ENCODE measurements around the gene TPRN. TPM values are rescaled to one million over a fixed set of nuclear protein-coding genes. Genes with fewer than 3 reads are reported as not detected.

Gene TPRN
- total RNA-seq, 1 experiment from 2014 or later: 43.1 TPM

DNA sequence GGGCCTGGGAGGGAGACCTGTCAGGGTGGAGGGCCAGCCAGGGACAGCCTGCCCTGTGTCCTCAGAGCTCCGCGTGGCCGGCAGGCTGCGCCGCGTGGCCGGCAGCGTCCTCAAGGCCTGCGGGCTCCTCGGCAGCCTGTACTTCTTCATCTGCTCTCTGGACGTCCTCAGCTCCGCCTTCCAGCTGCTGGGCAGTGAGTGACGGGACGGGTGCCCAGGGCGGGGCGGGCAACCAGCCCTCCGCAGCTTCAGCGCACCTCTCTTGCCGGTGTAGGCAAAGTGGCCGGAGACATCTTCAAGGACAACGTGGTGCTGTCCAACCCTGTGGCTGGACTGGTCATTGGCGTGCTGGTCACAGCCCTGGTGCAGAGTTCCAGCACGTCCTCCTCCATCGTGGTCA is 32.0 kb upstream of the TPRN start:
- DNase-seq (ENCODE audit: low spot score): no peak
- Mint-ChIP-seq H3K4me1 (peaks cover 12% of the 10 kb centered on the region), H3K4me3 (no peak overlapping the region), H3K9me3 (no peaks in the 10 kb centered on the region), H3K27ac (no peak overlapping the region), H3K27me3 (ENCODE audit: low read depth) (no peaks in the 10 kb centered on the region), H3K36me3 (no peaks in the 10 kb centered on the region)
- TF ChIP-seq, protein P1, sequence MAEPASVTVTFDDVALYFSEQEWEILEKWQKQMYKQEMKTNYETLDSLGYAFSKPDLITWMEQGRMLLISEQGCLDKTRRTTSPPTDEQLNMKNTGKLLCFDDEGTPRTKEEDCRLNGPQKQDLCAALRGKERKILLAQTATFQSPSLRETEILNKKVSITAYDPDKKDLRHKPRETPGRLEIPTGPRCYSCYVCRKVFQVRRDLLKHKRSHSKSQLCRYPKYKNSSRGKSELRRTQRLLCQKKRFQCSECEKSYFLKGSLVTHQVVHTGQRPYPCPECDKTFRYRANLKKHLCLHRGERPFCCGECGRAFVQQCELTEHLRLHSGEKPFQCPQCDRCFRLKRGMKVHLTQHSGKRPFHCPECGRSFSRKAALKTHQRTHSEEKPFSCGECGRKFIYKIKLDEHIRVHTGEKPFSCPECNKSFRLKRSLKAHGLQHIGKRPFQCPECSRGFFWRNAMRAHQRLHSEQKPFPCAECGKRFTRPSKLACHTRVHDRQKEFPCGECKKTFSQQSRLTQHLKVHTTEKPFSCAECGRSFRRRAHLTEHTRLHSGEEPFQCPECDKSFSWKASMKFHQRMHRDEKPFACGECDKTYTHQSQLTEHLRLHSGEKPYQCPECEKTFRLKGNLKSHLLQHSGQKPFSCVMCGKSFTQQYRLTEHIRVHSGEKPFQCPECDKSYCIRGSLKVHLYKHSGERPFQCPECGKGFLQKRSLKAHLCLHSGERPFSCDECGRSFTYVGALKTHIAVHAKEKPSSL (CRISPR knock-in tag; conservative IDR thresholded peaks at IDR 0.05): no peak
- TF ChIP-seq, protein P2, sequence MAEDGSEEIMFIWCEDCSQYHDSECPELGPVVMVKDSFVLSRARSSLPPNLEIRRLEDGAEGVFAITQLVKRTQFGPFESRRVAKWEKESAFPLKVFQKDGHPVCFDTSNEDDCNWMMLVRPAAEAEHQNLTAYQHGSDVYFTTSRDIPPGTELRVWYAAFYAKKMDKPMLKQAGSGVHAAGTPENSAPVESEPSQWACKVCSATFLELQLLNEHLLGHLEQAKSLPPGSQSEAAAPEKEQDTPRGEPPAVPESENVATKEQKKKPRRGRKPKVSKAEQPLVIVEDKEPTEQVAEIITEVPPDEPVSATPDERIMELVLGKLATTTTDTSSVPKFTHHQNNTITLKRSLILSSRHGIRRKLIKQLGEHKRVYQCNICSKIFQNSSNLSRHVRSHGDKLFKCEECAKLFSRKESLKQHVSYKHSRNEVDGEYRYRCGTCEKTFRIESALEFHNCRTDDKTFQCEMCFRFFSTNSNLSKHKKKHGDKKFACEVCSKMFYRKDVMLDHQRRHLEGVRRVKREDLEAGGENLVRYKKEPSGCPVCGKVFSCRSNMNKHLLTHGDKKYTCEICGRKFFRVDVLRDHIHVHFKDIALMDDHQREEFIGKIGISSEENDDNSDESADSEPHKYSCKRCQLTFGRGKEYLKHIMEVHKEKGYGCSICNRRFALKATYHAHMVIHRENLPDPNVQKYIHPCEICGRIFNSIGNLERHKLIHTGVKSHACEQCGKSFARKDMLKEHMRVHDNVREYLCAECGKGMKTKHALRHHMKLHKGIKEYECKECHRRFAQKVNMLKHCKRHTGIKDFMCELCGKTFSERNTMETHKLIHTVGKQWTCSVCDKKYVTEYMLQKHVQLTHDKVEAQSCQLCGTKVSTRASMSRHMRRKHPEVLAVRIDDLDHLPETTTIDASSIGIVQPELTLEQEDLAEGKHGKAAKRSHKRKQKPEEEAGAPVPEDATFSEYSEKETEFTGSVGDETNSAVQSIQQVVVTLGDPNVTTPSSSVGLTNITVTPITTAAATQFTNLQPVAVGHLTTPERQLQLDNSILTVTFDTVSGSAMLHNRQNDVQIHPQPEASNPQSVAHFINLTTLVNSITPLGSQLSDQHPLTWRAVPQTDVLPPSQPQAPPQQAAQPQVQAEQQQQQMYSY (CRISPR knock-in tag; IDR thresholded peaks at IDR 0.05): no peak
- no peak for TF ChIP-seq NFE2L1 (CRISPR knock-in tag; IDR thresholded peaks at IDR 0.05)
- TF ChIP-seq, protein P3, sequence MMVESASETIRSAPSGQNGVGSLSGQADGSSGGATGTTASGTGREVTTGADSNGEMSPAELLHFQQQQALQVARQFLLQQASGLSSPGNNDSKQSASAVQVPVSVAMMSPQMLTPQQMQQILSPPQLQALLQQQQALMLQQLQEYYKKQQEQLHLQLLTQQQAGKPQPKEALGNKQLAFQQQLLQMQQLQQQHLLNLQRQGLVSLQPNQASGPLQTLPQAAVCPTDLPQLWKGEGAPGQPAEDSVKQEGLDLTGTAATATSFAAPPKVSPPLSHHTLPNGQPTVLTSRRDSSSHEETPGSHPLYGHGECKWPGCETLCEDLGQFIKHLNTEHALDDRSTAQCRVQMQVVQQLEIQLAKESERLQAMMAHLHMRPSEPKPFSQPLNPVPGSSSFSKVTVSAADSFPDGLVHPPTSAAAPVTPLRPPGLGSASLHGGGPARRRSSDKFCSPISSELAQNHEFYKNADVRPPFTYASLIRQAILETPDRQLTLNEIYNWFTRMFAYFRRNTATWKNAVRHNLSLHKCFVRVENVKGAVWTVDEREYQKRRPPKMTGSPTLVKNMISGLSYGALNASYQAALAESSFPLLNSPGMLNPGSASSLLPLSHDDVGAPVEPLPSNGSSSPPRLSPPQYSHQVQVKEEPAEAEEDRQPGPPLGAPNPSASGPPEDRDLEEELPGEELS (CRISPR knock-in tag; IDR thresholded peaks at IDR 0.05): no peak
- no peak for TF ChIP-seq NR3C1 (CRISPR knock-in tag; conservative IDR thresholded peaks at IDR 0.05; ENCODE audit: low read depth)
- TF ChIP-seq, protein P4, sequence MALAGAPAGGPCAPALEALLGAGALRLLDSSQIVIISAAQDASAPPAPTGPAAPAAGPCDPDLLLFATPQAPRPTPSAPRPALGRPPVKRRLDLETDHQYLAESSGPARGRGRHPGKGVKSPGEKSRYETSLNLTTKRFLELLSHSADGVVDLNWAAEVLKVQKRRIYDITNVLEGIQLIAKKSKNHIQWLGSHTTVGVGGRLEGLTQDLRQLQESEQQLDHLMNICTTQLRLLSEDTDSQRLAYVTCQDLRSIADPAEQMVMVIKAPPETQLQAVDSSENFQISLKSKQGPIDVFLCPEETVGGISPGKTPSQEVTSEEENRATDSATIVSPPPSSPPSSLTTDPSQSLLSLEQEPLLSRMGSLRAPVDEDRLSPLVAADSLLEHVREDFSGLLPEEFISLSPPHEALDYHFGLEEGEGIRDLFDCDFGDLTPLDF (CRISPR knock-in tag; IDR thresholded peaks at IDR 0.05): no peak
- TF ChIP-seq TP53 (CRISPR knock-in tag; IDR thresholded peaks at IDR 0.05): no peak
- no peak for TF ChIP-seq SP1 (CRISPR knock-in tag; conservative IDR thresholded peaks at IDR 0.05)
- no peak for TF ChIP-seq FOXJ3 (CRISPR knock-in tag; IDR thresholded peaks at IDR 0.05; ENCODE audit: borderline replicate concordance)
- no peak for TF ChIP-seq SMAD4 (CRISPR knock-in tag; IDR thresholded peaks at IDR 0.05)
- TF ChIP-seq KAT7 (CRISPR knock-in tag; IDR thresholded peaks at IDR 0.05; ENCODE audit: borderline replicate concordance): no peak
- TF ChIP-seq SOX15 (CRISPR knock-in tag; IDR thresholded peaks at IDR 0.05): no peak
- TF ChIP-seq ELF4 (CRISPR knock-in tag; IDR thresholded peaks at IDR 0.05; ENCODE audit: low read depth): no peak
- TF ChIP-seq, protein P5, sequence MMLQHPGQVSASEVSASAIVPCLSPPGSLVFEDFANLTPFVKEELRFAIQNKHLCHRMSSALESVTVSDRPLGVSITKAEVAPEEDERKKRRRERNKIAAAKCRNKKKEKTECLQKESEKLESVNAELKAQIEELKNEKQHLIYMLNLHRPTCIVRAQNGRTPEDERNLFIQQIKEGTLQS (CRISPR knock-in tag; conservative IDR thresholded peaks at IDR 0.05): no peak
- TF ChIP-seq, protein P6, sequence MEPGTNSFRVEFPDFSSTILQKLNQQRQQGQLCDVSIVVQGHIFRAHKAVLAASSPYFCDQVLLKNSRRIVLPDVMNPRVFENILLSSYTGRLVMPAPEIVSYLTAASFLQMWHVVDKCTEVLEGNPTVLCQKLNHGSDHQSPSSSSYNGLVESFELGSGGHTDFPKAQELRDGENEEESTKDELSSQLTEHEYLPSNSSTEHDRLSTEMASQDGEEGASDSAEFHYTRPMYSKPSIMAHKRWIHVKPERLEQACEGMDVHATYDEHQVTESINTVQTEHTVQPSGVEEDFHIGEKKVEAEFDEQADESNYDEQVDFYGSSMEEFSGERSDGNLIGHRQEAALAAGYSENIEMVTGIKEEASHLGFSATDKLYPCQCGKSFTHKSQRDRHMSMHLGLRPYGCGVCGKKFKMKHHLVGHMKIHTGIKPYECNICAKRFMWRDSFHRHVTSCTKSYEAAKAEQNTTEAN (CRISPR knock-in tag; IDR thresholded peaks at IDR 0.05): no peak
- ATAC-seq: no peak
- POLR2A ChIA-PET: no interaction called here
- CTCF ChIA-PET: interaction anchor here (0.6 kb wide), 1 partner anchor 9 kb away, joined by 6 read pairs; no protein-coding TSS in a partner anchor

DNA sequence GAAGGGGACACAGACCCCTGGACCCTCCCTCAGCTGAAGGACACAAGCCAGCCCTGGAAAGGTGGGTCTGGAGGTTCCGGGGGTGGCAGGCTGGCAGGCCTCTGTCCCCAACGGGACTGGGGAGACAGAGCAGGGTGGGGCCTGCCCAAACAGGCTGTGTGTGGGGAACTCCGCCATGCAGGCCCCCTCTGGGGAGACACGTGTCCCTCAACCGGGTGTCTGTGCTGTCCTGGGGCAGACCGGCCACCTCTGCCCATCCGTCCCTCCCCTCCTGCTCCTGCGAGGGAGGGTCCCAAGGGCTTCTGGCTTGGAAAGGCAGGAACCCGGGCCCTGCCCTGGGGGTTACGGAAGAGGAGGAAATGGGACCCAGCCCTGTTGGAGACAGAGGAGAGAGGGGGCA is 31.6 kb upstream of the TPRN start:
- no peaks in the 10 kb centered on the region for H3K27me3 Mint-ChIP-seq (ENCODE audit: low read depth)
- H3K36me3 Mint-ChIP-seq: no peaks in the 10 kb centered on the region
- CTCF ChIA-PET: interaction anchor here (1.2 kb wide), 1 partner anchor 186 kb away, joined by 4 read pairs; the partner anchor contains the start of gene NPDC1
- no peak for DNase-seq (ENCODE audit: low spot score)
- H3K4me3 Mint-ChIP-seq: no peak overlapping the region
- H3K4me1 Mint-ChIP-seq: peaks cover 13% of the 10 kb centered on the region
- H3K27ac Mint-ChIP-seq: no peak overlapping the region
- no peaks in the 10 kb centered on the region for H3K9me3 Mint-ChIP-seq
- no peak for TF ChIP-seq CREB1 (CRISPR knock-in tag; IDR thresholded peaks at IDR 0.05)
- no peak for ATAC-seq
- POLR2A ChIA-PET: no interaction called here

Measured in WTC11 (cell line).